ENCODE measurements around the gene PRKCB. TPM values are rescaled to one million over a fixed set of nuclear protein-coding genes. Genes with fewer than 3 reads are reported as not detected.

Gene PRKCB
- total and polyA plus RNA-seq, 2 experiments from 2014 or later = 3.7 to 16.4 TPM

DNA sequence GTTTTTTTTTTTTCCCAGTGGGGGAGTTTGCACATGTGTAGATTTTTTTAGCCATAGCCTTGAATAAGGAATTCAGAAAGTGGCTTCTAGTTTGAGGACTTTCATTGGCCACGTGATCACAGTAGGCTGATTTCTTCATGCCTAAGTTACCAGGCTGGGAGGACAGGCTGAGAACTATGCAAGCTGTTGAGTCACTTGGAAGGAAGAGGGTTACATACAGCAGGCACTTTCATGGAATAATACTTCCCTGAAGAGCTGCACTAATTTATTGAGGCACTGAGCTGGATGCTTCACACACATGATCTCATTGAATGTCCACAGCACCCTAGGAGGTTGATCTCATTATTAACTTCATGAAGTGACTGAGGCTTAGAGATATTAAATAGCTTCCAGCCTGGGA lies 22.8 kb downstream of the PRKCB start (continued):
- TF ChIP-seq EZH2phosphoT487 (IDR thresholded peaks at IDR 0.05; ENCODE audit: unreplicated experiment) (no peak), JUNB (IDR thresholded peaks at IDR 0.05; ENCODE audit: unreplicated experiment) (no peak), POLR2AphosphoS5 (IDR thresholded peaks at IDR 0.05; ENCODE audit: low read depth) (no peak), NANOG (IDR thresholded peaks at IDR 0.05; ENCODE audit: borderline replicate concordance) (no peak)

DNA sequence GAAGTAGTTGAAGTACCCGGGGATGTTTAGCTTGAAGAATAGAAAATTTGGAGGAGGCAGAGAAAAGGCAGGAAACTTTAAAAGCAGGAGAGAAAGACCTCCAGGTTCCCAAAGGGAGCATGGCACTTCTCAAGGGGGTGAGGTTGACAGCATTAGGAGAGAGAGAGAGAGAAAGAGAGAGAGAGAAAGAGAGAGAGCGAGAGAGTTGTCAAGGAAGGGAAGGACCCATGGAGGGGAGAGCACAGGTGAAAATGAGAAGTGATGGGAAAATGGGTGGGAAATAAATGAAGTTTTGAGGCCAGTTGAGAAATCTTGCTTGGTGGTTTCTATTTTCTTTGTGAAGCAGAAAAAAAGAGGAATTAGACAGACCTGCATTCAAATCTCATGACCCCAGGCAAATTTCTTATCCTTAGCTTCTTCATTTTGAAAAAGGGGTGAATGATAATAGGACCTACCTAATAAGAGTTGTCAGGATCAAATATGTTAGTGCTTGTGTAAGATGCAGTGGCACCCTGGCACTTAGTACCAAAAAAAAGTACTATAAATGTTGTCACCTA lies 24.0 kb downstream of the PRKCB start:
- H3K4me2 ChIP-seq = no peak overlapping the region
- ATAC-seq (no peak), DNase-seq (ENCODE audit: low spot score) (no peak)
- no peaks in the 10 kb centered on the region for H3K9me2 ChIP-seq (ENCODE audit: insufficient read depth)
- no peak overlapping the region for H3K4me3 ChIP-seq
- no peak overlapping the region for H2AFZ ChIP-seq
- H3K27me3 ChIP-seq (ENCODE audit: insufficient read depth) = peaks cover 59% of the 10 kb centered on the region
- no peak overlapping the region for H3K4me3 Mint-ChIP-seq
- peaks cover 9% of the 10 kb centered on the region for H3K4me1 Mint-ChIP-seq
- H3K79me2 ChIP-seq (replicated peaks; ENCODE audit: insufficient read depth) = no peaks in the 10 kb centered on the region
- no peak overlapping the region for H3K27ac ChIP-seq (ENCODE audit: low read depth)
- H3K27me3 Mint-ChIP-seq (ENCODE audit: insufficient read depth, low read depth, poor library complexity) = peaks cover 27% of the 10 kb centered on the region
- no peaks in the 10 kb centered on the region for H3F3A ChIP-seq (replicated peaks; ENCODE audit: low read depth)
- peaks cover 6% of the 10 kb centered on the region; the same call in 1 of the 2 replicates for H4K20me1 ChIP-seq (replicated peaks; ENCODE audit: insufficient read depth)
- H3K4me1 ChIP-seq (ENCODE audit: insufficient read depth) = peaks cover 6% of the 10 kb centered on the region; the same call in 1 of the 2 replicates
- H3K36me3 ChIP-seq (ENCODE audit: insufficient read depth) = no peaks in the 10 kb centered on the region
- H3K36me3 Mint-ChIP-seq (ENCODE audit: low read depth) = no peaks in the 10 kb centered on the region
- no peak overlapping the region for H3K27ac Mint-ChIP-seq
- no peak for TF ChIP-seq NANOG (IDR thresholded peaks at IDR 0.05; ENCODE audit: borderline replicate concordance)
- TF ChIP-seq EZH2phosphoT487 (IDR thresholded peaks at IDR 0.05; ENCODE audit: unreplicated experiment) = no peak
- no peak for TF ChIP-seq CREB1 (CRISPR knock-in tag; IDR thresholded peaks at IDR 0.05; ENCODE audit: low read depth)
- no peak for TF ChIP-seq STAT1 (IDR thresholded peaks at IDR 0.05; ENCODE audit: unreplicated experiment)
- TF ChIP-seq EZH2 (IDR thresholded peaks at IDR 0.05; ENCODE audit: low read depth, unreplicated experiment) = no peak
- no peak for TF ChIP-seq ZNF114 (CRISPR knock-in tag; IDR thresholded peaks at IDR 0.05)
- TF ChIP-seq JUNB (IDR thresholded peaks at IDR 0.05; ENCODE audit: unreplicated experiment) = no peak
- TF ChIP-seq, protein P1, sequence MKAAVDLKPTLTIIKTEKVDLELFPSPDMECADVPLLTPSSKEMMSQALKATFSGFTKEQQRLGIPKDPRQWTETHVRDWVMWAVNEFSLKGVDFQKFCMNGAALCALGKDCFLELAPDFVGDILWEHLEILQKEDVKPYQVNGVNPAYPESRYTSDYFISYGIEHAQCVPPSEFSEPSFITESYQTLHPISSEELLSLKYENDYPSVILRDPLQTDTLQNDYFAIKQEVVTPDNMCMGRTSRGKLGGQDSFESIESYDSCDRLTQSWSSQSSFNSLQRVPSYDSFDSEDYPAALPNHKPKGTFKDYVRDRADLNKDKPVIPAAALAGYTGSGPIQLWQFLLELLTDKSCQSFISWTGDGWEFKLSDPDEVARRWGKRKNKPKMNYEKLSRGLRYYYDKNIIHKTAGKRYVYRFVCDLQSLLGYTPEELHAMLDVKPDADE (IDR thresholded peaks at IDR 0.05) = no peak
- TF ChIP-seq, protein P2, sequence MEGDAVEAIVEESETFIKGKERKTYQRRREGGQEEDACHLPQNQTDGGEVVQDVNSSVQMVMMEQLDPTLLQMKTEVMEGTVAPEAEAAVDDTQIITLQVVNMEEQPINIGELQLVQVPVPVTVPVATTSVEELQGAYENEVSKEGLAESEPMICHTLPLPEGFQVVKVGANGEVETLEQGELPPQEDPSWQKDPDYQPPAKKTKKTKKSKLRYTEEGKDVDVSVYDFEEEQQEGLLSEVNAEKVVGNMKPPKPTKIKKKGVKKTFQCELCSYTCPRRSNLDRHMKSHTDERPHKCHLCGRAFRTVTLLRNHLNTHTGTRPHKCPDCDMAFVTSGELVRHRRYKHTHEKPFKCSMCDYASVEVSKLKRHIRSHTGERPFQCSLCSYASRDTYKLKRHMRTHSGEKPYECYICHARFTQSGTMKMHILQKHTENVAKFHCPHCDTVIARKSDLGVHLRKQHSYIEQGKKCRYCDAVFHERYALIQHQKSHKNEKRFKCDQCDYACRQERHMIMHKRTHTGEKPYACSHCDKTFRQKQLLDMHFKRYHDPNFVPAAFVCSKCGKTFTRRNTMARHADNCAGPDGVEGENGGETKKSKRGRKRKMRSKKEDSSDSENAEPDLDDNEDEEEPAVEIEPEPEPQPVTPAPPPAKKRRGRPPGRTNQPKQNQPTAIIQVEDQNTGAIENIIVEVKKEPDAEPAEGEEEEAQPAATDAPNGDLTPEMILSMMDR (conservative IDR thresholded peaks at IDR 0.05; ENCODE audit: low read depth in 2 of 2) = no peak
- TF ChIP-seq, protein P3, sequence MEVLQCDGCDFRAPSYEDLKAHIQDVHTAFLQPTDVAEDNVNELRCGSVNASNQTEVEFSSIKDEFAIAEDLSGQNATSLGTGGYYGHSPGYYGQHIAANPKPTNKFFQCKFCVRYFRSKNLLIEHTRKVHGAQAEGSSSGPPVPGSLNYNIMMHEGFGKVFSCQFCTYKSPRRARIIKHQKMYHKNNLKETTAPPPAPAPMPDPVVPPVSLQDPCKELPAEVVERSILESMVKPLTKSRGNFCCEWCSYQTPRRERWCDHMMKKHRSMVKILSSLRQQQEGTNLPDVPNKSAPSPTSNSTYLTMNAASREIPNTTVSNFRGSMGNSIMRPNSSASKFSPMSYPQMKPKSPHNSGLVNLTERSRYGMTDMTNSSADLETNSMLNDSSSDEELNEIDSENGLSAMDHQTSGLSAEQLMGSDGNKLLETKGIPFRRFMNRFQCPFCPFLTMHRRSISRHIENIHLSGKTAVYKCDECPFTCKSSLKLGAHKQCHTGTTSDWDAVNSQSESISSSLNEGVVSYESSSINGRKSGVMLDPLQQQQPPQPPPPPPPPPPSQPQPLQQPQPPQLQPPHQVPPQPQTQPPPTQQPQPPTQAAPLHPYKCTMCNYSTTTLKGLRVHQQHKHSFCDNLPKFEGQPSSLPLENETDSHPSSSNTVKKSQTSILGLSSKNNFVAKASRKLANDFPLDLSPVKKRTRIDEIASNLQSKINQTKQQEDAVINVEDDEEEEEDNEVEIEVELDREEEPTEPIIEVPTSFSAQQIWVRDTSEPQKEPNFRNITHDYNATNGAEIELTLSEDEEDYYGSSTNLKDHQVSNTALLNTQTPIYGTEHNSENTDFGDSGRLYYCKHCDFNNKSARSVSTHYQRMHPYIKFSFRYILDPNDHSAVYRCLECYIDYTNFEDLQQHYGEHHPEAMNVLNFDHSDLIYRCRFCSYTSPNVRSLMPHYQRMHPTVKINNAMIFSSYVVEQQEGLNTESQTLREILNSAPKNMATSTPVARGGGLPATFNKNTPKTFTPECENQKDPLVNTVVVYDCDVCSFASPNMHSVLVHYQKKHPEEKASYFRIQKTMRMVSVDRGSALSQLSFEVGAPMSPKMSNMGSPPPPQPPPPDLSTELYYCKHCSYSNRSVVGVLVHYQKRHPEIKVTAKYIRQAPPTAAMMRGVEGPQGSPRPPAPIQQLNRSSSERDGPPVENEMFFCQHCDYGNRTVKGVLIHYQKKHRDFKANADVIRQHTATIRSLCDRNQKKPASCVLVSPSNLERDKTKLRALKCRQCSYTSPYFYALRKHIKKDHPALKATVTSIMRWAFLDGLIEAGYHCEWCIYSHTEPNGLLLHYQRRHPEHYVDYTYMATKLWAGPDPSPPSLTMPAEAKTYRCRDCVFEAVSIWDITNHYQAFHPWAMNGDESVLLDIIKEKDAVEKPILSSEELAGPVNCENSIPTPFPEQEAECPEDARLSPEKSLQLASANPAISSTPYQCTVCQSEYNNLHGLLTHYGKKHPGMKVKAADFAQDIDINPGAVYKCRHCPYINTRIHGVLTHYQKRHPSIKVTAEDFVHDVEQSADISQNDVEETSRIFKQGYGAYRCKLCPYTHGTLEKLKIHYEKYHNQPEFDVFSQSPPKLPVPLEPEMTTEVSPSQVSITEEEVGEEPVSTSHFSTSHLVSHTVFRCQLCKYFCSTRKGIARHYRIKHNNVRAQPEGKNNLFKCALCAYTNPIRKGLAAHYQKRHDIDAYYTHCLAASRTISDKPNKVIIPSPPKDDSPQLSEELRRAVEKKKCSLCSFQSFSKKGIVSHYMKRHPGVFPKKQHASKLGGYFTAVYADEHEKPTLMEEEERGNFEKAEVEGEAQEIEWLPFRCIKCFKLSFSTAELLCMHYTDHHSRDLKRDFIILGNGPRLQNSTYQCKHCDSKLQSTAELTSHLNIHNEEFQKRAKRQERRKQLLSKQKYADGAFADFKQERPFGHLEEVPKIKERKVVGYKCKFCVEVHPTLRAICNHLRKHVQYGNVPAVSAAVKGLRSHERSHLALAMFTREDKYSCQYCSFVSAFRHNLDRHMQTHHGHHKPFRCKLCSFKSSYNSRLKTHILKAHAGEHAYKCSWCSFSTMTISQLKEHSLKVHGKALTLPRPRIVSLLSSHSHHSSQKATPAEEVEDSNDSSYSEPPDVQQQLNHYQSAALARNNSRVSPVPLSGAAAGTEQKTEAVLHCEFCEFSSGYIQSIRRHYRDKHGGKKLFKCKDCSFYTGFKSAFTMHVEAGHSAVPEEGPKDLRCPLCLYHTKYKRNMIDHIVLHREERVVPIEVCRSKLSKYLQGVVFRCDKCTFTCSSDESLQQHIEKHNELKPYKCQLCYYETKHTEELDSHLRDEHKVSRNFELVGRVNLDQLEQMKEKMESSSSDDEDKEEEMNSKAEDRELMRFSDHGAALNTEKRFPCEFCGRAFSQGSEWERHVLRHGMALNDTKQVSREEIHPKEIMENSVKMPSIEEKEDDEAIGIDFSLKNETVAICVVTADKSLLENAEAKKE (CRISPR knock-in tag; IDR thresholded peaks at IDR 0.05) = no peak
- TF ChIP-seq ZNF331 (CRISPR knock-in tag; IDR thresholded peaks at IDR 0.05; ENCODE audit: low read depth) = no peak
- TF ChIP-seq POLR2AphosphoS5 (IDR thresholded peaks at IDR 0.05; ENCODE audit: low read depth) = no peak
- no peaks in the 10 kb centered on the region; the same call in 2 of the 3 replicates for H3K9me3 Mint-ChIP-seq
